Omental fat pad (tissue), 4 donors: ENCODE data around the gene MYL4. TPM values are rescaled to one million over a fixed set of nuclear protein-coding genes. Genes with fewer than 3 reads are reported as not detected.
"Not testable (repeated sequence)": the region's sequence is repeated elsewhere in the genome, so short reads cannot be mapped to it uniquely, and the experiment has no call there.

Experiments
- ATAC-seq: fragments of 150-250 bp; one replicate; pipeline ENCODE4 v1.9.1; 2016; ENCODE audit warnings: mild to moderate bottlenecking, moderate library complexity; ENCODE audit not compliant: low FRiP score
- DNase-seq: peaks from one replicate; pipeline ENCODE4 v3.0.0-alpha.2; 2019; ENCODE audit warnings: low spot score
- total RNA-seq, 4 donors: library from RNA; depleted of rRNA; stranded (reverse); fragments of >200 nt; gene quantifications; one replicate each; pipeline ENCODE4 v1.1.0, GENCODE V29; 2016
- TF ChIP-seq, protein P1 (sequence below), 3 donors: fragments of 450-650 bp; IDR thresholded peaks; one replicate each; pipeline ENCODE4 v1.5.1; 2016 to 2017; ENCODE audit warnings: antibody characterized with exemption in 3 of 3, mild to moderate bottlenecking in 3 of 3, moderate library complexity in 2 of 3

Gene MYL4
- total RNA-seq, 4 donors from 2014 or later = 0.46 to 2.5 TPM; not detected in 2

DNA sequence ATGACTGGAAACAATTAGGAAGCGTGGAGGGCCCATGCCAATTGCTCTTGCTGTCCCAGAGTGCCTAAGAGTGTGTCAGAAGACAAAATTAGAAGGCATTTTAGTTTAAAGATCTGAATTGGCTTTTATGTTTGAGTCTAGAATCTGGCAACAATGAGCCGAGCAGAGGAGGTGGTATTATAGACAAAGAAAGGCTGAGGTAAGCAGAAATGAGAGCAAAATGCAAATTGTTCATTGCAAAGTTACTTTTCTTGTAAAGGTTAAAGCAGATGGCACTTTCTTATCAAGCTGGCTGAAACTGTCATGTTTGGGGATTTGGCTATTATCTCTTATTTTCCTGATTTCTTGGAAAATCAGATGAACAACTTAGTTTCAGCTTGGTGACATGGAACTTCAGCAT lies 3.3 kb downstream of the MYL4 start:
- ATAC-seq = no peak
- TF ChIP-seq, protein P1, sequence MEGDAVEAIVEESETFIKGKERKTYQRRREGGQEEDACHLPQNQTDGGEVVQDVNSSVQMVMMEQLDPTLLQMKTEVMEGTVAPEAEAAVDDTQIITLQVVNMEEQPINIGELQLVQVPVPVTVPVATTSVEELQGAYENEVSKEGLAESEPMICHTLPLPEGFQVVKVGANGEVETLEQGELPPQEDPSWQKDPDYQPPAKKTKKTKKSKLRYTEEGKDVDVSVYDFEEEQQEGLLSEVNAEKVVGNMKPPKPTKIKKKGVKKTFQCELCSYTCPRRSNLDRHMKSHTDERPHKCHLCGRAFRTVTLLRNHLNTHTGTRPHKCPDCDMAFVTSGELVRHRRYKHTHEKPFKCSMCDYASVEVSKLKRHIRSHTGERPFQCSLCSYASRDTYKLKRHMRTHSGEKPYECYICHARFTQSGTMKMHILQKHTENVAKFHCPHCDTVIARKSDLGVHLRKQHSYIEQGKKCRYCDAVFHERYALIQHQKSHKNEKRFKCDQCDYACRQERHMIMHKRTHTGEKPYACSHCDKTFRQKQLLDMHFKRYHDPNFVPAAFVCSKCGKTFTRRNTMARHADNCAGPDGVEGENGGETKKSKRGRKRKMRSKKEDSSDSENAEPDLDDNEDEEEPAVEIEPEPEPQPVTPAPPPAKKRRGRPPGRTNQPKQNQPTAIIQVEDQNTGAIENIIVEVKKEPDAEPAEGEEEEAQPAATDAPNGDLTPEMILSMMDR (IDR thresholded peaks at IDR 0.05) = no peak
- no peak for DNase-seq

DNA sequence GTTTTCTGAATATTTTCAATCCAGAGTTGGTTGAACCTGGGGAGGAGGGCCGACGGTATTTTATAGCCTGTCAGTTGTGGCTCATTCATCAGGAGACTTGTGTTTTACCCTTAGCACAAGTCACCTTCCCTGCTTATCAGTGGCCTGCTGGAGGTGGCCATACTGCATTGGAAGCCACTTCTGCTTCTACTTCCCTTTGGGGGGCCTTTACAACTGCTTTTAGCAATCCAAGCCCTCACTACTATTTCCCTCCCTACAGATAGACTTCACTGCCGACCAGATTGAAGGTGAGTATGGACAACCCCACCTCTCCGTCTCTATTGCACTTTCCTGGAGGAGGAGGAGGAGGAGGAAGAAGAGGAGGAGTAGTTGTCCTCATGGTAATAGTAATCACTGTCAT lies 4.4 kb downstream of the MYL4 start:
- DNase-seq (no peak), ATAC-seq (no peak)
- TF ChIP-seq, protein P1 (IDR thresholded peaks at IDR 0.05) = no peak

DNA sequence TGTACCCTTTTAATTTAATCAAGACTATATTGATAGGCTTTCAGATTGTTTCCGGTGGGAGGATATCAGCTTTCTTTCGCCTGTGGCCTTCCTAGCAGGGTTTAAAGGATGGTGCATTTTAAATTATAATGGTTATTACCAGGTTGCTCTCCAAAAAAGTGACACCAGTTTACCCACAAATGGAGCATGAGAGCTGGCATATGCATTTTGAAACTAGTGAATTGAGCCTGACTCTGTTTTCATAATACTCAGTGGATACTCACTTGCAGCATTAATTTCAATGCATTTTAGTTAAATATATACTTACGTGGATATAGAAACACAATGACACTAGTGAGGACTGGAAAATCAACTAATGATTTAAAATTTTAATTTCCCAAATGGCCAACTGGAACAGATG lies 5.8 kb downstream of the MYL4 start:
- ATAC-seq = no peak
- no peak for DNase-seq
- TF ChIP-seq, protein P1 (IDR thresholded peaks at IDR 0.05) = no peak

DNA sequence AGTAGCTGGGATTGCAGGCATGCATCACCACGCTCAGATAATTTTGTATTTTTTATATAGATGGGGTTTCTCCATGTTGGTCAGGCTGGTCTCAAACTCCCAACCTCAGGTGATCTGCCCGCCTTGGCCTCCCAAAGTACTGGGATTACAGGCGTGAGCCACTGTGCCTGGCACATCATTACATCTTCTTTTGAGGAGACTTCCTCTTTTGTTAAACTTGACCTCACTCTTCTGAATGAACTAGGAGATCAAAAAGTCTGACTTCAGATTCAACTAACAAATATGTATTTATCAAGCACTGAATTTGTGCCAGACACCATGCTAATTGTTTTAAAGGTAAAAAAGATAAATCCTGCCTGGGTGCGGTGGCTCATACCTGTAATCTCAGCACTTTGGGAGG lies 7.7 kb downstream of the MYL4 start:
- ATAC-seq, DNase-seq: not testable (repeated sequence)

DNA sequence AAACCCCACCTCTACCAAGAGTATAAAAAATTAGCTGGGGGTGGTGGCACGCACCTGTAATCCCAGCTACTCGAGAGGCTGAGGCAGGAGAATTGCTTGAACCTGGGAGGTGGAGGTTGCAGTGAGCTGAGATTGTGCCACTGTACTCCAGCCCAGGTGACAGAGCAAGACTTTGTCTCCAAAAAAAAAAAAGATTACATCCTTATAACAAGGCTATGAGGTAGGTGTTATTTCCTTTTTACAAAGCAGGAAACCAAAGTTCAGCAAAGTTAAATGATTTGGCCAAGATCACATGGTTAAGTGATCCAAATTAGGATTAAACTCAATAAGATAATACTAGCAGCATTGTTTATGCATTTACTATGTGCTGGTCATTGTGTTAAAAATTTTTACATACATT lies 8.1 kb downstream of the MYL4 start:
- not testable (repeated sequence) for DNase-seq, ATAC-seq

DNA sequence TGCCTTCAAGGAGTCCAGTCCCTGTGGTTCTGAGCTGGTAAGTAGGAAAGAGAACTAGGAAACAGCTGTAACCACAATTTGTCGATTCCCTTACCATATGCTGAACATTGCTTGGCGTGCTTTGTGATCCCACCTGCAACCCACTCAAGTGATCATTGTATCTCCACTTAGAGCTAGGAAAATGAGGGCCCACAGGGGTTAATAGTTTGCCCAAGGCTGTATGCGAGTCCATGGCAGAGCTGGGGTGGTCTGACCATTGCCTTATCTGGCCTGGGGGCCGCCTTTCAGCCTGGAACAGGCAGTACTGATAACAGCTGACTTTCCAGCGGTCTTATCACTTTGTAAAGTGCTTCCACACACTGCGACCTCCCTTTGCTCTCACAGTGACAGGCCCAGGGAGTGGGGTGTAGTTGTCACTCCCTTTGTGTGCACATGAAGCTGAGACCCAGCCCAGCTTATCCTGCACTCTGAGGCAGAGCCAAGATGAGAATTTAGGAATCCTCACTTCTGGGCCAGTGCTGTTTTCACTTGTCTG lies 9.8 kb downstream of the MYL4 start:
- DNase-seq (no peak), ATAC-seq (no peak)
- TF ChIP-seq, protein P1 (IDR thresholded peaks at IDR 0.05) = no peak

DNA sequence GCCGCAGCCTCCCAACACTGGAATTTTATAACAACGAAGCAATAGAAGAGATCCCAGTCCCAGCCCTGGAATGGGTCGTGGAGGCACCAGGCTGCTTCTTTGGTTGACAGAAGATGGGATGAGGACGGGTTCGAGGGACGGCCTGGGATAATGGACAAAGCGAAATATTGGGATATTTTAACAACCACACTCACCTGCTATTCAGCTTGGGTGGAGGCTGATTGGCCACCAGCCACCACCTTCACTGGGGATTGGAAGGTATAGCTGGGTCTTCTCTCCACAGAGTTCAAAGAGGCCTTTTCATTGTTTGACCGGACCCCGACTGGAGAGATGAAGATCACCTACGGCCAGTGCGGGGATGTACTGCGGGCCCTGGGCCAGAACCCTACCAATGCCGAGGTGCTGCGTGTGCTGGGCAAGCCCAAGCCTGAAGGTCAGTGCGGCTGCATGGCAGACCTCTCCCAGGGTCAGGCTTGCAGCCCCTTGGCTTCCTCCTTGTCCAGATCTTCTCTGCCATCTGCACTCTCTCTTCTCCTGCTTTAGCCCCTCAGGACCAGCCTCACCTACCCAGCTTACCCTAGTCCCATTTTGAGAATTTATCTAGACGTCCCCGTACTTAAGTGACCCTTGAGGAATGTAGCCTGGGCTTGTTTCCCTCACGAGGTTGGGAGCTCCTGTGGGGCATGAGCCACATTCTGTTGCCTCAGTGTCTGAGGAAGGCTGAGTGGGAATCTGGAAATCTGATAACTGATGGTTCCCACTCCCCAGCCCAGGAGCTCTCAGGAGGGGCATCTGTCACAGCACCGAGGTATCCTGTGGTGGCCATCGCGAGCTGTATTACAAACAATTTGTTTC lies 10.7 kb downstream of the MYL4 start:
- no peak for DNase-seq
- TF ChIP-seq, protein P1 (IDR thresholded peaks at IDR 0.05) = no peak
- no peak for ATAC-seq

DNA sequence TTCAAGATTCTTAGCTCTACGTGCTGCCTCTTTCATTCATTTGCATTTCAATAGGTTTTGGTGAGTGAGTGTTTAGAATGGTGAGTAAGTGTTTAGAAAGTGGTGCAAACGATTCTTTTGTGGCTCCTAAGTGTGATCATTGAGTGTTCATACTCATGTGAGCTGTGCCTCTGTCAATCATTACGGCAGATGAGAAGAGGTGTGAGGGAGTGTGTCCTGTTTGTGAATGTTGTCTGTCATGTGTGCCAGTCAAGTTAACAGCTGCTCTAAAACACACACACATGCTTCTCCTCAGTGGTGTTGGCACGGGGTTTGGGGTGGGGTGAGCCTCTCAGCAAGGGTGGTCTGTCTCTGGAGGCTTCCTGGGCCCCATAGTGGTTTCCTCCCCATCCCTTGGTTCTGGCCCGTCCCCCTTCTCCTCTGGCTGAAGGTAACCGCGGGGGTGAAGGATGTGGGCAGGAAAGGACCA lies 11.4 kb downstream of the MYL4 start:
- no peak for DNase-seq
- TF ChIP-seq, protein P1 (IDR thresholded peaks at IDR 0.05) = no peak
- ATAC-seq = no peak
